ENCODE data around the gene SBF1.
A peak's percentile ranks its signal among the peaks of the same experiment; 100 is the strongest.

The SBF1 gene

GRCh38 chr22:50475652-50476002 is 792 bp upstream of the SBF1 start:
- peak overlapping the region; percentile 85 for H3K4me3 ChIP-seq (ENCODE audit: low read length)
- peaks cover 18% of the 10 kb centered on the region for H3K4me1 ChIP-seq (ENCODE audit: insufficient read depth, low read length)
- peaks cover 15% of the 10 kb centered on the region for H3K27me3 ChIP-seq (ENCODE audit: insufficient read depth, low read length)
- peaks cover 4% of the 10 kb centered on the region for H3K36me3 ChIP-seq (ENCODE audit: insufficient read depth, low read length)
- peak overlapping the region; percentile 83 for H2AFZ ChIP-seq (ENCODE audit: low read depth, low read length)
- peaks cover 8% of the 10 kb centered on the region for H3K9me3 ChIP-seq (ENCODE audit: low read length)

- H3K36me3 ChIP-seq (ENCODE audit: insufficient read depth, low read length): peaks cover 4% of the 10 kb centered on the region
- no peaks in the 10 kb centered on the region for H3K9me3 ChIP-seq (ENCODE audit: low read length)
- peaks cover 5% of the 10 kb centered on the region for H3K27me3 ChIP-seq (ENCODE audit: insufficient read depth, low read length)
- H2AFZ ChIP-seq (ENCODE audit: low read depth, low read length): no peak overlapping the region
- peak overlapping the region; percentile 85 for H3K4me3 ChIP-seq (ENCODE audit: low read length)
- H3K4me1 ChIP-seq (ENCODE audit: insufficient read depth, low read length): peaks cover 18% of the 10 kb centered on the region
These were observed 772 bp downstream of the SBF1 start for GRCh38 chr22:50473855-50474671.

GRCh38 chr22:50473088-50473487 is 1.7 kb downstream of the SBF1 start:
- Histone ChIP-seq H3K27me3 (ENCODE audit: insufficient read depth, low read length) (no peaks in the 10 kb centered on the region), H2AFZ (ENCODE audit: low read depth, low read length) (no peak overlapping the region), H3K4me1 (ENCODE audit: insufficient read depth, low read length) (peaks cover 18% of the 10 kb centered on the region), H3K36me3 (ENCODE audit: insufficient read depth, low read length) (peaks cover 4% of the 10 kb centered on the region), H3K9me3 (ENCODE audit: low read length) (no peaks in the 10 kb centered on the region), H3K4me3 (ENCODE audit: low read length) (peak overlapping the region; percentile 85)

GRCh38 chr22:50471962-50472361 is 2.9 kb downstream of the SBF1 start:
- no peaks in the 10 kb centered on the region for H3K9me3 ChIP-seq (ENCODE audit: low read length)
- peaks cover 18% of the 10 kb centered on the region for H3K4me1 ChIP-seq (ENCODE audit: insufficient read depth, low read length)
- H3K4me3 ChIP-seq (ENCODE audit: low read length): no peak overlapping the region
- H3K27me3 ChIP-seq (ENCODE audit: insufficient read depth, low read length): no peaks in the 10 kb centered on the region
- no peak overlapping the region for H2AFZ ChIP-seq (ENCODE audit: low read depth, low read length)
- peaks cover 14% of the 10 kb centered on the region for H3K36me3 ChIP-seq (ENCODE audit: insufficient read depth, low read length)

GRCh38 chr22:50471197-50471847 is 3.5 kb downstream of the SBF1 start:
- no peaks in the 10 kb centered on the region for H3K9me3 ChIP-seq (ENCODE audit: low read length)
- no peak overlapping the region for H3K4me3 ChIP-seq (ENCODE audit: low read length)
- H3K36me3 ChIP-seq (ENCODE audit: insufficient read depth, low read length): peaks cover 20% of the 10 kb centered on the region
- H3K4me1 ChIP-seq (ENCODE audit: insufficient read depth, low read length): peaks cover 18% of the 10 kb centered on the region
- H2AFZ ChIP-seq (ENCODE audit: low read depth, low read length): no peak overlapping the region
- H3K27me3 ChIP-seq (ENCODE audit: insufficient read depth, low read length): no peaks in the 10 kb centered on the region

- Histone ChIP-seq H3K9me3 (ENCODE audit: low read length) (no peaks in the 10 kb centered on the region), H3K36me3 (ENCODE audit: insufficient read depth, low read length) (peaks cover 27% of the 10 kb centered on the region), H3K4me1 (ENCODE audit: insufficient read depth, low read length) (peaks cover 16% of the 10 kb centered on the region), H3K4me3 (ENCODE audit: low read length) (no peak overlapping the region), H2AFZ (ENCODE audit: low read depth, low read length) (no peak overlapping the region), H3K27me3 (ENCODE audit: insufficient read depth, low read length) (no peaks in the 10 kb centered on the region)
These were observed 4.3 kb downstream of the SBF1 start for GRCh38 chr22:50470491-50470890.

- Histone ChIP-seq H3K27me3 (ENCODE audit: insufficient read depth, low read length) (no peaks in the 10 kb centered on the region), H3K9me3 (ENCODE audit: low read length) (no peaks in the 10 kb centered on the region), H3K4me3 (ENCODE audit: low read length) (no peak overlapping the region), H2AFZ (ENCODE audit: low read depth, low read length) (no peak overlapping the region), H3K4me1 (ENCODE audit: insufficient read depth, low read length) (peaks cover 13% of the 10 kb centered on the region), H3K36me3 (ENCODE audit: insufficient read depth, low read length) (peaks cover 36% of the 10 kb centered on the region)
These were observed 5.2 kb downstream of the SBF1 start for GRCh38 chr22:50469377-50470305.

GRCh38 chr22:50468626-50469025 is 6.2 kb downstream of the SBF1 start:
- H3K27me3 ChIP-seq (ENCODE audit: insufficient read depth, low read length): no peaks in the 10 kb centered on the region
- H2AFZ ChIP-seq (ENCODE audit: low read depth, low read length): no peak overlapping the region
- H3K4me1 ChIP-seq (ENCODE audit: insufficient read depth, low read length): peaks cover 9% of the 10 kb centered on the region
- H3K36me3 ChIP-seq (ENCODE audit: insufficient read depth, low read length): peaks cover 46% of the 10 kb centered on the region
- H3K4me3 ChIP-seq (ENCODE audit: low read length): no peak overlapping the region
- no peaks in the 10 kb centered on the region for H3K9me3 ChIP-seq (ENCODE audit: low read length)

GRCh38 chr22:50467773-50468440 is 6.9 kb downstream of the SBF1 start:
- Histone ChIP-seq H3K4me3 (ENCODE audit: low read length) (no peak overlapping the region), H3K36me3 (ENCODE audit: insufficient read depth, low read length) (peaks cover 53% of the 10 kb centered on the region), H3K4me1 (ENCODE audit: insufficient read depth, low read length) (peaks cover 2% of the 10 kb centered on the region), H3K9me3 (ENCODE audit: low read length) (no peaks in the 10 kb centered on the region), H2AFZ (ENCODE audit: low read depth, low read length) (no peak overlapping the region), H3K27me3 (ENCODE audit: insufficient read depth, low read length) (no peaks in the 10 kb centered on the region)

- H3K27me3 ChIP-seq (ENCODE audit: insufficient read depth, low read length): no peaks in the 10 kb centered on the region
- H3K4me3 ChIP-seq (ENCODE audit: low read length): no peak overlapping the region
- H3K36me3 ChIP-seq (ENCODE audit: insufficient read depth, low read length): peaks cover 56% of the 10 kb centered on the region
- H3K4me1 ChIP-seq (ENCODE audit: insufficient read depth, low read length): peaks cover under 1% of the 10 kb centered on the region
- no peak overlapping the region for H2AFZ ChIP-seq (ENCODE audit: low read depth, low read length)
- no peaks in the 10 kb centered on the region for H3K9me3 ChIP-seq (ENCODE audit: low read length)
These were observed 7.5 kb downstream of the SBF1 start for GRCh38 chr22:50467341-50467740.

- H3K27me3 ChIP-seq (ENCODE audit: insufficient read depth, low read length): no peaks in the 10 kb centered on the region
- no peak overlapping the region for H2AFZ ChIP-seq (ENCODE audit: low read depth, low read length)
- H3K4me1 ChIP-seq (ENCODE audit: insufficient read depth, low read length): no peaks in the 10 kb centered on the region
- H3K36me3 ChIP-seq (ENCODE audit: insufficient read depth, low read length): peaks cover 74% of the 10 kb centered on the region
- H3K4me3 ChIP-seq (ENCODE audit: low read length): no peak overlapping the region
- no peaks in the 10 kb centered on the region for H3K9me3 ChIP-seq (ENCODE audit: low read length)
These were observed 9.5 kb downstream of the SBF1 start for GRCh38 chr22:50465066-50465930.

GRCh38 chr22:50464451-50464850 is 10.4 kb downstream of the SBF1 start:
- no peaks in the 10 kb centered on the region for H3K4me1 ChIP-seq (ENCODE audit: insufficient read depth, low read length)
- no peak overlapping the region for H3K4me3 ChIP-seq (ENCODE audit: low read length)
- peaks cover 81% of the 10 kb centered on the region for H3K36me3 ChIP-seq (ENCODE audit: insufficient read depth, low read length)
- H3K27me3 ChIP-seq (ENCODE audit: insufficient read depth, low read length): no peaks in the 10 kb centered on the region
- H3K9me3 ChIP-seq (ENCODE audit: low read length): no peaks in the 10 kb centered on the region
- no peak overlapping the region for H2AFZ ChIP-seq (ENCODE audit: low read depth, low read length)
